ENCODE data around the gene SLC17A3.

Gene SLC17A3

GRCh38 chr6:25834950-25835349 is 39.1 kb downstream of the SLC17A3 start:
- in situ Hi-C loops (cut with HindIII; ENCODE audit: low sequenced_read_pairs) = no loop called here
- no peak for TF ChIP-seq CTCF (IDR thresholded peaks at IDR 0.05; ENCODE audit: low read depth, low read length)
- no peak overlapping the region for H3K4me3 ChIP-seq (ENCODE audit: low read depth, low read length)
- no peak for DNase-seq (ENCODE audit: low read depth, low spot score)

GRCh38 chr6:25833136-25833535 is 40.9 kb downstream of the SLC17A3 start:
- H3K4me3 ChIP-seq (ENCODE audit: low read depth, low read length) = no peak overlapping the region
- no peak for TF ChIP-seq CTCF (IDR thresholded peaks at IDR 0.05; ENCODE audit: low read depth, low read length)
- DNase-seq (ENCODE audit: low read depth, low spot score) = no peak
- in situ Hi-C loops (cut with HindIII; ENCODE audit: low sequenced_read_pairs) = no loop called here

- in situ Hi-C loops (cut with HindIII; ENCODE audit: low sequenced_read_pairs) = no loop called here
- H3K4me3 ChIP-seq (ENCODE audit: low read depth, low read length) = no peak overlapping the region
- no peak for DNase-seq (ENCODE audit: low read depth, low spot score)
- no peak for TF ChIP-seq CTCF (IDR thresholded peaks at IDR 0.05; ENCODE audit: low read depth, low read length)
These were observed 41.4 kb downstream of the SLC17A3 start for GRCh38 chr6:25832670-25833069.

- no peak overlapping the region for H3K4me3 ChIP-seq (ENCODE audit: low read depth, low read length)
- no peak for TF ChIP-seq CTCF (IDR thresholded peaks at IDR 0.05; ENCODE audit: low read depth, low read length)
- no peak for DNase-seq (ENCODE audit: low read depth, low spot score)
- in situ Hi-C loops (cut with HindIII; ENCODE audit: low sequenced_read_pairs) = no loop called here
These were observed 41.8 kb downstream of the SLC17A3 start for GRCh38 chr6:25832307-25832662.

GRCh38 chr6:25831532-25832306 is 42.3 kb downstream of the SLC17A3 start, which contains the start of gene SLC17A1:
Gene SLC17A1, minus strand, starts transcription at chr6:25832052. Its CDS starts 1,495 bp downstream, at chr6:25830557.
- TF ChIP-seq CTCF (IDR thresholded peaks at IDR 0.05; ENCODE audit: low read depth, low read length) = no peak
- no peak within 1 kb of the TSS for H3K4me3 ChIP-seq (ENCODE audit: low read depth, low read length)
- DNase-seq (ENCODE audit: low read depth, low spot score) = no peak
- in situ Hi-C loops (cut with HindIII; ENCODE audit: low sequenced_read_pairs) = no loop called here

GRCh38 chr6:25830458-25830857 is 43.6 kb downstream of the SLC17A3 start:
- in situ Hi-C loops (cut with HindIII; ENCODE audit: low sequenced_read_pairs) = no loop called here

More at GRCh38 chr6:25830458-25830857, 43.6 kb downstream of the SLC17A3 start:
- no peak for DNase-seq (ENCODE audit: low read depth, low spot score)
- H3K4me3 ChIP-seq (ENCODE audit: low read depth, low read length) = no peak overlapping the region
- TF ChIP-seq CTCF (IDR thresholded peaks at IDR 0.05; ENCODE audit: low read depth, low read length) = no peak
